LHCN-M2 (cell line): ENCODE data around the gene RNF166. TPM values are rescaled to one million over a fixed set of nuclear protein-coding genes. Genes with fewer than 3 reads are reported as not detected.
A peak's percentile ranks its signal among the peaks of the same experiment; 100 is the strongest.

Source experiments
- DNase-seq: peaks from one replicate; pipeline ENCODE4 v3.0.0-alpha.2; 2012; ENCODE audit warnings: low read depth
- total RNA-seq: library from RNA; depleted of rRNA; stranded (reverse); fragments of >200 nt; gene quantifications from 2 replicates; pipeline ENCODE4 v1.2.3, GENCODE V29; 2014

Gene RNF166
- total RNA-seq, 1 experiment from 2014 or later, result 21.9 TPM

GRCh38 chr16:88739139-88739976 is 33.1 kb upstream of the RNF166 start:
- DNase-seq, result peak; percentile 65

DNA sequence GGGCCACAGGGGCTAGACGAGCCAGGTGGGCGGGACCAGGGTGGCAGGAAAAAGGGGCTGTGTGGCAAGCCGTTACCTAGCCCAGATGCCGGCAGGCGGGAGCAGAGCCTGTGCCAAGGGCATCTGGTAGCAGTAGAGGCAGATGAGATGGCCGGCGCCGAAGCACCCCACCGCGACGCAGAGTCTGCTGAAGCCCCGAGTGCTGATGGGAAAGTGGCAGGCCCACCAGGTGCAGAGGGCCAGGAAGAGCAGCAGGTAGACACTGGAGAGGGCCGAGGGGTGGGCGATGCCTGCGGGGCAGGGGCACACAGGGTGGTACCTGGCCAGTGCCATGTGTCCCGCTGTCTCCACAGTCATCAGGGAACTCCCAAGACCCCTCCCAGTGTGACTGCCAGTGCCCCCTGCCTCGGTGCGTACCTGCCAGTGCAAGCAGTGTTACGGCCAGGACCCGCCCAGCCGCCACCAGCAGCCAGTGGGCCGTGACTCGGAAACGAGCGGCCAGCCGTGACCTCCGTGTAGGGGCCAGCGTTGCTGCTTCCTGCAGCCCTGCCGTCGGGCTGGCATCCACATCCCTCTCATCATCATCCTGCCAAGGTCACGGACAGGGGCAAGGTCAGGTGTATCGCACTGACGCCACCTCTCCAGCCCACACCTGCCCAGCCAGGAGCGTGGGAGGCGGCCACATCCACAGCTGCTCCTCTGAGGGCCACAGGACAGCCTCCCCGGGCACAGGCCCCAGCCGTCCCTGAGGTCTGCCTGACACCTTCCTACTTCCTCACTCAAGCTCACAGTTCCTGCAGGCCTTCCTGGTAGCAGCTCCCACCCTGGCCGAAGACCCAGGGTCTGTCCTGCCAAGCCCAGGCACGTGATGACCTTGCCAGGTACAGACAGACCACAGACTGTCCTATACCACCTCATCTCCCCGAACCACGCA is 32.2 kb upstream of the RNF166 start:
- DNase-seq, result no peak

DNA sequence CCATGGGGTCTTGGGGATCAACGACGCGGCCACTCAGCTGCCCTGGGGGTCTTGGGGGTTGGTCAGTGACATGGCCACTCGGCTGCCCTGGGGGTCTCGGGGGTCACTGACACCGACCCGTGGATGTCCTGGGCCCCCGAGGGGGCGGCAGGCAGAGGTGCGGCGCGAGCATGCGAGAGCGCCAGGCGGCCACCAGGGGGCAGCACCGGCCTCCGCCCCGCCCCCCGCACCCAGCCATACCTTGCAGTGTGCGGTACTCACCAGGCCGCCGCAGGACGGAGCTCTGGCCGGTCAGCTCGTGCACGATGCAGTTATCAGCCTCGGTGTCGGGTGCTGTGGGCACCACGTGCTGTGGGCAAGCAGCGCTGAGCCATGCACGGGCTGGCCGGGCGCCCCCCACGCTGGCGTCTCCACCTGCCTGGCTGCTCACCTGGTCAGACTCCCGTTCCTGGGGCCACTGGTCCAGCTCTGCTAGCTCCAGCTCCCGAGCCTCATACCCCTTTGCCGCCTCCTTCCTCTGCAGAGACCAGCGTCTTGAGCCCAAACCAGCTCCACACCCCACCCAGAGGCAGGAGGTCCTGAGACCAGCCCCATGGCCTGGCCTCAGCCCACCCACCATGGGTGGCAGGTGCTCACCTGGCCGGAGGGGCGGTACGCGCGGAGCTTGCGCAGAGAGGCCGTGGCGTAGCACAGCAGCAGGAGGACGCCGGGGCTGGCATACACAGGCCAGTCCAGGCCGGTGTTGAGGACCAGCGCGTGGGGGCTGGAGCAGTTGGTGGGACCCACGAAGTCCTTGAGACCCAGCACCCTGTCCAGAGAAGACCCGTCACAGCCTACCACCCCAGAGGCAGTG is 31.3 kb upstream of the RNF166 start:
- peak; percentile 63 for DNase-seq

DNA sequence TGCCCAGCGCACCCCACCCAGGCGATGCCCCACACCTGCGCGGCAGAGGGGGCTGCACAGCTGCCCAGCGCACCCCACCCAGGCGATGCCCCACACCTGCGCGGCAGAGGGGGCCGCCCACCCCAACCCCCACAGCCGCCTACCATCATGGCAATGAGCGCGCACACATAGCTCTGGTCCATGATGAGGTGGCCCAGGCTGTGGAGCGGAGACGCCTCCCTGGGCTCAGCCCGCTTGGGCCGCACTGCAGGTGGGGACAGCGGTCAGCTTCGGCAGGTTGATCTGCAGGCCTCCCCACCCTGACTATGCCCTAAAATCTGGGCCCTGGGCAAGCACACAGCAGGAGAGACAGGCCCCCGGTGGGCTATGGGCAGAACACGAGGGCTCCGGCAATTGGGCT is 30.3 kb upstream of the RNF166 start:
- no peak for DNase-seq

DNA sequence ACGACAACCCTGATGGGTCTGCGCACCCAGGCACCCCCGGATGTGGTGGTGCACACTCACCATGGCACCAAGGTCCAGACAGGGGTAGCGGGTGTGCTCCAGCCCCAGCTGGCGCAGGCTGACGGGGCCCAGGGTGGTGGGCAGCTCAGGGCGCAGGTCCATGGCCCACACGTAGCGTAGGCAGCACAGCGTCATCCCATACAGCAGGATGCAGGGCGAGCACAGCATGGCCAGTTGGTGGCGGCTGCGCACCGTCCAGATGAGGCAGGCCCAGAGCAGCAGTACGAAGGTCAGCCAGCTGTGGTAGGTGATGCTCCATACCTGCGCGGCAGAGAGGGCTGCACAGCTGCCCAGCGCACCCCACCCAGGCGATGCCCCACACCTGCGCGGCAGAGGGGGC is 29.9 kb upstream of the RNF166 start:
- DNase-seq, result no peak

GRCh38 chr16:88735616-88736015 is 29.4 kb upstream of the RNF166 start:
- DNase-seq, result no peak

- DNase-seq, result no peak
Measured at GRCh38 chr16:88735121-88735520, 28.9 kb upstream of the RNF166 start.

DNA sequence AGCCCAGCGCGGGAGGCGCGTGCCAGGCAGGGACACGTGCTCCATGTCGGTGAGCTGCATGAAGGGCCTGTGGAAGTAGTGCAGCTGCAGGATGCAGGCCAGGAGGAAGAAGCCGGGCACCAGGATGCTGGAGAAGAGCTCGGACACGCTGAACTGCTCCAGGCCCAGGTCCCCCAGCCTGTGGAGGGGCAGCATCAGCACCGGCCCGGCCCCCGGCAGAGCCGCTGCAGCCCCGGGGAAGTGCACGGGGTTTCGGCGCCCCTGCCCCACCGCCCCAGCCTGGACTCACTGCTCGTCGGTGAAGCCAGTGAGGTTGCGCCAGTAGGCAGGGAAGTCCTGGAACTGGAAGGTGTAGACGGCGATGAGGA is 28.1 kb upstream of the RNF166 start:
- no peak for DNase-seq

DNA sequence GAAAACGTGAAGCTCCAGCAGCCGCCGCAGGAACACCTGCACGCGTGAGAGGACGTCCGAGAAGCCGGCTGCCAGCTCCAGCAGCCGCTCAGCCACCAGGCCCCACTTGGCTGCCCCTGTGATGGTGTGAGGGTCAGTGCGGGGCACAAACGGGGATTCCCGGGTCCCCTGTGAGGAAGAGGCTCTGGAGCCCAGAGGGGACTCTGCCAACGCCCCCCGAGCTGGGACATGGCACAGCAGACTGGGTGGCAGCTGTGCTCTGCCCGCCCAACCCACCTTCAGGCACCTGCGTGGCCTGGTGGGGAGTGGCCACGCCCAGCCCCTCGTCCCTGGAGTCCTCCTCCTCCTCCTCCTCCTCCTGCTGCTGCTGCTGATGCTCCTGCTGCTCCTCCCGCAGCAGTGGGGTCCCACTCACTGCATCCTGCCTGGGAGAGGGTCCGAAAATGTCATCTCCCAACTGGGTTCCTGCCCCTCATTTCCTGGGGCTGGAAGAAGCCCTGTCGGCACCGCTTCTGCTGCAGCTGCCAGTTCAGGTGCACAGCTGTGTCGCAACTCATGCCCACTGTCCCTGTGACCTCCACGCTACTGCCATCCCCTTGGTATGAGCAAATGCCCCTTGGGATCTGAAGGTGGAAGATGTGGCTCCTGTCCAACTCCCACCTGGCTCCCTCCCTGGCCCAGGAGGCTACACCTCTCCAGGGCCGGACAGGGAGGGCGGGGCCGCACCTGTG is 27.6 kb upstream of the RNF166 start:
- DNase-seq, result no peak

DNA sequence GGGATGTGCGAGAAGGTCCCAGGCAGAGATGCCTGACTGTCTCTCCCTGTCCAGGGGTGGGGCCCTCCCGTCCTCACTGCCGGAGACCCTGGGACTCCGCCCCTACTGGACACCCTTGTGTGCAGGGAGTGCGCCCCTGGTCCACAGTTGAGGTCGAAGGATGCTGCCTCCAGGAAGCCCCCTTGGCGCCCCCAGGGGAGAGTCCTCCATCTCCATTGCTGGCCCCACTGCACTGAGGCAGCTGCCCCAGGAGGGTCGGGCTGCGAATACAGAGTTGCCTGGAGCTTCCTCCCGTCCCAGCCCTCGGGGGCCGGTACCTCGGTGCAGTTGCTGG is 26.7 kb upstream of the RNF166 start:
- DNase-seq, result no peak

DNA sequence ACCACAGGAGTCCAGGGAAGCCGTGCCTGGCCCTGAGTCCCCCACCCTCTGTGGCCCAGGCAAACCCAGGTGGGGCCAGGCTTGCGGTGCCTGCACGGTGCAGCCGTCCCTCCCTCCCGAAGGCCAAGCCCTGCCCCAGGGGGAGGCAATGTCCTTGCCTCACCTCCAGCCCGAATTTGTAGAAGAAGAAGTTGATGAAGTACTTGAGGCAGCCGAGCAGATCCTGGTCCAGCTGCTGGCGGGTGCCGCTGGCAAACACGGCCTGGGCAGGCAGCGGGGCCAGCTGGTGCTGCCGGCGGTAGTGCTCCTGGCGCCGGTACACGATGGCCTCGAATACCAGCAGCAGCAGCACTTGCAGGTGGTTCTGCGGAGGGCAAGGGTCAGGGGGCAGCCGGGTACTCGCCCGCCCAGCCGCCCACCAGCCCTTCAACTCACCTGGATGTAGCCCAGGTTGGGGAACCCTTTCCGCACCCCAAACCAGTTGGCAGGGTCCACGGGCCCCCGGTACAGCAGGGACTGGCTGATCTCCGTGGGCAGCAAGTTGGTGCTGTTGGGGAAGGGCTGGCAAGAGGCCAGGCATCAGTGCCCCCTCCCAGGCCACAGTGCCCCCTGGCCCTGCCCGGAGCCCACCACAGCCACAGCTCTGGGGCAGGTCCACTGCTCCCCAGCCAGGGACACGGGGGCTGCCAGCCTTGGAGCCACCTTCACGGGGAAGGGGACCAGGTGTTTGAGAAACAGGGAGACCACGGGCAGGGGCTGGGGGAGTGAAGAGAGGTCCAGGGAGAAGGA is 26.2 kb upstream of the RNF166 start:
- DNase-seq, result no peak

DNA sequence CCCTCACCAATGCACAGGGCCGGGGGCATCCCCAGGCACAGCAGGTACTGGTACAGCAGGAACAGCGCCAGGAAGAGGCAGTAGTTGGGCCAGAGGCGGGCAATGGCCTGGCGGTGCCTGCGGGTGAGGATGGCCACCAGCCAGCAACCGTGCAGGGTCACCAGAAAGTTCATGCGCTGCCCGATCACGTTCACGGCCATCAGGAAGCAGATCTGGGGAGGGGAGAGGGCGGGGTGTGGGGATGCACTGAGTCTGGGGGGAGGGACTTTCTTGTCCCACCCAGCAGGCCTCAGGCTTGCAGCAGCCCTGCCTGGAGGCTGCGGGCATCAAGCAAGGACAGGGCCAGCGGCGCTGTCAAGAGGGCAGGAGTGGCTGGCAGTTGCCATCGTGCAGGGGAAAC is 25.5 kb upstream of the RNF166 start:
- DNase-seq, result no peak

DNA sequence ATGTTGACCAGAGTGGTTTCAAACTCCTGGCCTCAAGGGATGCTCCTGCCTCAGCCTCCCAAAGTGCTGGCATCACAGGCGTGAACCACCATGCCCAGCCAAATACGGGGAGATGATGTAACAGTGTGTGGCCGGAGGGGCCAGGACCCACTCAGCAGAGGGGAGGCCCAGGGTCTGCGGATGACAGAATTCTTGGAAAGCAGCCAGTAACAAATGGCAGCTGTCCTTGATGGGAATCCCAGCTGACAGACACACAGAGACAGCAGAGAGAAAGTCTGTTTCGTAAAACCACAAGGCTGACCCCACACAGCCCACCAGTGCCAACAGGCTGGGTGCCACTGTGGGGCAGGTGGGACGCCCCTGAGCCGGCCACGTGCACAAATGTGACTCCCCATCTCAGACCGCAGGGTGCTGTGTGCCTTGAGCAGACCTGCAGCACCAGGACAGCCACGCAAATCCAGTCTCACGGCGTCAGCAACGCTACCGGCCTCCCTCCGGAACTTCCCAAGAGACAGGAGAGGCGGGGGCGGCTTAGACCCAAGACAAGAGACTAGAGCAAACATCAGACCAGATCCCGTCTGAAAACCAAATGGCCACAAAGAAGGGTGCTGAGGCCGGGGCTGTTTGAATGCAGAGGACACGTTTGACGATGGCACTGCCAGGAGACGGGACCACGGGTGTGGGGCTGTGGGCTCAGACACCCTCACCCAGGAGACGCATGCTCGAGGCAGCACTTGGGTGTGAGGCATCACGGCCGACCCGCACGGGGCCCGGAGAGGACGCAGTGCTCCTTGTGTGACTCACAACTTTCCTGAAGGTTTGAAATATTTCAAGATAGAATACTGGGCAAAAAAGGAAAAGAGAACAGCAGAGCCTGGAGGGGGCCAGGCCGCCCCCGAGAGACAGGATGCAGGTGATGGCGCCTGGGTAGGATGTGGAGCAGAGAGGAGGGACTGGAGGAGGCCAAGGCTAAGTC is 24.7 kb upstream of the RNF166 start:
- peak; percentile 59 for DNase-seq

DNA sequence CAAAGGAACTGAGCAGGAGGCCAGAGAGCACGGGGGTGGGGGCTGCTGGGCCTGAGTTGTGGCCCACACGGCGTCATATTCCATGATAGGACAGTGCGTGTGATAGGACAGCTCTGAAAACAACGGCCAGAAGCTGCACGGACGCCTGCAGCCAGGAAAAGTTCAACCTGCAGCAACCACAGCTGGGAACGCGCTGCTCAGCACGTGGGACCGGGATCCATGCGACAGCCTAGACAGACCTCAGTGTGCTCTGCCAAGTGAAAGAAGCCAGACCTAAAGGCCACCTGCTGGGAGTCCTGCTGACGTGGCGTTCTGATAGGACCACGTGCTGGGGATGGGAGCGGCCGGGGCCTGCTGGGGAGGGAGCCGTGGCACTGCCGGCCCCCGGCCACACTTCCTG is 21.7 kb upstream of the RNF166 start:
- DNase-seq, result no peak

DNA sequence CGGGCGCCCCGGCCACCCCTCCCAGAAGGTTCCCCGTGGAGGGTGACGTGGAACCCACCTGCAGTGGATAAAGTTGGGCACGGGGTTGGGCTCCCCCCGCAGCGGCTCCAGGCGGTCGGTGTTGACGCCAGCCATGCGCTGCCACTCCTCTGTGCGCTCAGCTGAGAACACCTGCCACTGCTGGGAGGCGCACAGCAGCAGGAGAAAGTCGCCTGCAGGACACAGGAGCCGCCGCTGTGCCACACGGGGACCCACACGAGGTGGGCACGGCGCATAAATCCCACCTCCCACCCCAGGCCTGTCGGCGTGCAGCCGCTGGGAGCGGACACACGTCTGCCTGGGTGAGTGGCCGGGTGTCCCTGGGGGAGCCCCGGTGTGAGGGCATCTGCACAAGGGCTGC is 20.8 kb upstream of the RNF166 start:
- DNase-seq, result no peak

GRCh38 chr16:88726408-88726749 is 20.2 kb upstream of the RNF166 start:
- DNase-seq, result no peak

- DNase-seq, result no peak
Measured at GRCh38 chr16:88725609-88726407, 19.6 kb upstream of the RNF166 start.

DNA sequence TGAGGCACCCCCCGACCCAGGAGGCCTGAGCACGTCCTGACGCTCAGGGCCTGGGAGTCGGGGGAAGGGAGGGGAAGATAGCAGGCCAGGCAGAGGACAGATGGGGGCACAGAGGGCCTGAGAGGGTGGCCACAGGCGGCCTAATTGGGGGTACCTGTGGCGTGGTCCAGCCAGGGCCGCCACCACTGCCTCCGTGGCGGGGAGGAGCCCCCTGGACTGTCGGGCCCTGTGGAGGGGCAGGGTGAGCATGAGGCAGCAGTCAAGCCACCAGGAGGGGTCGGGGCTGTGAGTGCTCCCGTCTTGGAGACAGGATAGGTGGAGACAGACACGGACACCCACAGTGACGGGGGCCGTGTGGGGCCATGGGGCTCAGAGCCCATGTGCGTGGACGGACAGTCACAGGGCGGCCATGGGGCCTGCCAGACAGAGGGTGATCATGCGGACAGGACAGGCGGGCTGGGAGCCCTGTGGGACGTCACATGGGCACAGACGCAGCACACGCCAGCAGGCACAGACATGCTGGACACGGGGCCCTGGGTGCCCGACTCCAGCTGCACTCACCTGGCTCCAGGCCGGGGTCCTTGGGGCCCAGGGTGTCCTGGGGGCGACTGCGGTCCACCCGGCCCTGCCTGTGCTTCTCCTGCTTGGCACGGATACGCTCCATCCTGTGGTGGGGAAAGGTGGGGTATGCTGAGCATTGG is 18.8 kb upstream of the RNF166 start:
- DNase-seq, result no peak
